Neural progenitor cell (in vitro differentiated cells): ENCODE measurements around the gene CAP2.

Experiments used
- CTCF ChIP-seq: fragments of 200-600 bp; sonication (generic); IDR thresholded peaks from 2 replicates; pipeline ENCODE4 v1.5.1; 2017; ENCODE audit warnings: antibody characterized with exemption, mild to moderate bottlenecking
- EZH2 ChIP-seq: fragments of 200-600 bp; sonication (generic); IDR thresholded peaks from 2 replicates; pipeline ENCODE4 v1.6.1; 2017; ENCODE audit warnings: antibody characterized with exemption, mild to moderate bottlenecking, moderate library complexity
- EZH2phosphoT487 ChIP-seq: fragments of 200-600 bp; sonication (generic); IDR thresholded peaks from 2 replicates; pipeline ENCODE4 v1.6.1; 2017; ENCODE audit warnings: antibody characterized with exemption

DNA sequence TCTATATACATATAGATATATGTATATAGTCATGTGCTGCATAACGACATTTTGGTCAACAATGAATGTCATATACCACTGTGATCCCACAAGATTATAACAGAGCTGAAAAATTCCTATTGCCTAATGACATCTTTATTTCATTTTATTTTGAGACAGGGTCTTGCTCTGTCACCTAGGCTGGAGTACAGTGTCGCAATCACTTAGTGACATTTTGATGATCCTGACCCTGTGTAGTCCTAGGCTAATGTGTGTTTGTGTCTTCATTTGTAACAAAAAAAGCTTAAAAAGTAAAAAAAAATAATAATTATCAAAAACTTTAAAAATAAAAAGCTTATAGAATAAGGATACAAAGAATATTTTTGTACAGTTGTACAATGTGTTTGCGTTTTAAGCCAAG is 202.7 kb downstream of the CAP2 start:
- no peak for TF ChIP-seq CTCF
- no peak for TF ChIP-seq EZH2
- TF ChIP-seq EZH2phosphoT487: no peak
